Panc1 (cell line): ENCODE data around the gene FKBP5.

Source experiments
- POLR2AphosphoS5 ChIP-seq: IDR thresholded peaks from 2 replicates; pipeline ENCODE4 v1.6.1; 2012; ENCODE audit warnings: mild to moderate bottlenecking, low read depth, low read length, moderate library complexity
- TF ChIP-seq, protein P1 (sequence below): fragments of 450-650 bp; IDR thresholded peaks from 2 replicates; pipeline ENCODE4 v1.5.1; 2017; ENCODE audit warnings: mild to moderate bottlenecking
- TF ChIP-seq, protein P2 (sequence below), 2 experiments: IDR thresholded peaks; 2 replicates each; pipeline ENCODE4 v1.6.1; 2011 to 2012; ENCODE audit warnings: low read depth in 2 of 2, control low read depth in 1 of 2, low read length in 1 of 2, mild to moderate bottlenecking in 1 of 2, moderate library complexity in 1 of 2; ENCODE audit not compliant: insufficient read depth in 1 of 2

DNA sequence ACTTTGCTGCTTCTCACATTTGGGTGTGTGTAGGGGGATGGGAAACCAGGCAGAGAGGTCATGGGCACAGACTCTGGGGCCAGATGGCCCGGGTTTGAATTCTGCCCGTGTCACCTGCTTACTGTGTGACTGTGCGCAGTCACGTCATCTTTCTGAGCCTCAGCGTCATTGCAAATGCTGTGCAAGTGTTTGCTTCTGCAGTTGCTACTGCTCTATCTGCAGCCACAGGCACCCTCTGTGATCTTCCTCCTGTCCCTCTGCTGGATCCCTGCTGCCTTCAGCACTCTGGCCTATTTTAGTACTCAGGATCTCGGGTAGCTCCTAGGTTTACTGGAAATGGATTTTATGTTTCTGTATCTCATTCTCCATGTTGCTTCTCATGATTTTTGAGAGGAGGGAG is 135.4 kb downstream of the FKBP5 start:
- TF ChIP-seq, protein P1, sequence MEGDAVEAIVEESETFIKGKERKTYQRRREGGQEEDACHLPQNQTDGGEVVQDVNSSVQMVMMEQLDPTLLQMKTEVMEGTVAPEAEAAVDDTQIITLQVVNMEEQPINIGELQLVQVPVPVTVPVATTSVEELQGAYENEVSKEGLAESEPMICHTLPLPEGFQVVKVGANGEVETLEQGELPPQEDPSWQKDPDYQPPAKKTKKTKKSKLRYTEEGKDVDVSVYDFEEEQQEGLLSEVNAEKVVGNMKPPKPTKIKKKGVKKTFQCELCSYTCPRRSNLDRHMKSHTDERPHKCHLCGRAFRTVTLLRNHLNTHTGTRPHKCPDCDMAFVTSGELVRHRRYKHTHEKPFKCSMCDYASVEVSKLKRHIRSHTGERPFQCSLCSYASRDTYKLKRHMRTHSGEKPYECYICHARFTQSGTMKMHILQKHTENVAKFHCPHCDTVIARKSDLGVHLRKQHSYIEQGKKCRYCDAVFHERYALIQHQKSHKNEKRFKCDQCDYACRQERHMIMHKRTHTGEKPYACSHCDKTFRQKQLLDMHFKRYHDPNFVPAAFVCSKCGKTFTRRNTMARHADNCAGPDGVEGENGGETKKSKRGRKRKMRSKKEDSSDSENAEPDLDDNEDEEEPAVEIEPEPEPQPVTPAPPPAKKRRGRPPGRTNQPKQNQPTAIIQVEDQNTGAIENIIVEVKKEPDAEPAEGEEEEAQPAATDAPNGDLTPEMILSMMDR = no peak
- TF ChIP-seq, protein P2, sequence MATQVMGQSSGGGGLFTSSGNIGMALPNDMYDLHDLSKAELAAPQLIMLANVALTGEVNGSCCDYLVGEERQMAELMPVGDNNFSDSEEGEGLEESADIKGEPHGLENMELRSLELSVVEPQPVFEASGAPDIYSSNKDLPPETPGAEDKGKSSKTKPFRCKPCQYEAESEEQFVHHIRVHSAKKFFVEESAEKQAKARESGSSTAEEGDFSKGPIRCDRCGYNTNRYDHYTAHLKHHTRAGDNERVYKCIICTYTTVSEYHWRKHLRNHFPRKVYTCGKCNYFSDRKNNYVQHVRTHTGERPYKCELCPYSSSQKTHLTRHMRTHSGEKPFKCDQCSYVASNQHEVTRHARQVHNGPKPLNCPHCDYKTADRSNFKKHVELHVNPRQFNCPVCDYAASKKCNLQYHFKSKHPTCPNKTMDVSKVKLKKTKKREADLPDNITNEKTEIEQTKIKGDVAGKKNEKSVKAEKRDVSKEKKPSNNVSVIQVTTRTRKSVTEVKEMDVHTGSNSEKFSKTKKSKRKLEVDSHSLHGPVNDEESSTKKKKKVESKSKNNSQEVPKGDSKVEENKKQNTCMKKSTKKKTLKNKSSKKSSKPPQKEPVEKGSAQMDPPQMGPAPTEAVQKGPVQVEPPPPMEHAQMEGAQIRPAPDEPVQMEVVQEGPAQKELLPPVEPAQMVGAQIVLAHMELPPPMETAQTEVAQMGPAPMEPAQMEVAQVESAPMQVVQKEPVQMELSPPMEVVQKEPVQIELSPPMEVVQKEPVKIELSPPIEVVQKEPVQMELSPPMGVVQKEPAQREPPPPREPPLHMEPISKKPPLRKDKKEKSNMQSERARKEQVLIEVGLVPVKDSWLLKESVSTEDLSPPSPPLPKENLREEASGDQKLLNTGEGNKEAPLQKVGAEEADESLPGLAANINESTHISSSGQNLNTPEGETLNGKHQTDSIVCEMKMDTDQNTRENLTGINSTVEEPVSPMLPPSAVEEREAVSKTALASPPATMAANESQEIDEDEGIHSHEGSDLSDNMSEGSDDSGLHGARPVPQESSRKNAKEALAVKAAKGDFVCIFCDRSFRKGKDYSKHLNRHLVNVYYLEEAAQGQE (IDR thresholded peaks at IDR 0.05; ENCODE audit: insufficient read depth in 1 of 2, low read depth in 2 of 2, low read length in 1 of 2) = no peak
- TF ChIP-seq POLR2AphosphoS5 = no peak
